ENCODE results near the gene TACR1. TPM values are rescaled to one million over a fixed set of nuclear protein-coding genes. Genes with fewer than 3 reads are reported as not detected.

Gene TACR1
- total RNA-seq, 1 experiment from 2014 or later: not detected

- TF ChIP-seq POLR2AphosphoS5 (IDR thresholded peaks at IDR 0.05; ENCODE audit: low read depth, low read length) (no peak), ZNF274 (IDR thresholded peaks at IDR 0.05; ENCODE audit: low read depth, low read length) (no peak), EZH2 (IDR thresholded peaks at IDR 0.05) (no peak), SIN3A (IDR thresholded peaks at IDR 0.05; ENCODE audit: low read depth) (no peak), ATF3 (IDR thresholded peaks at IDR 0.05) (no peak)
These were observed 156.5 kb downstream of the TACR1 start (continued) for GRCh38 chr2:75042823-75043222.

GRCh38 chr2:75041731-75042600 lies 157.4 kb downstream of the TACR1 start:
- no peak for TF ChIP-seq SRF (IDR thresholded peaks at IDR 0.05; ENCODE audit: low read depth)
- TF ChIP-seq JUND (IDR thresholded peaks at IDR 0.05): no peak
- TF ChIP-seq SP1 (IDR thresholded peaks at IDR 0.05; ENCODE audit: low read depth): no peak
- TF ChIP-seq EZH2phosphoT487 (IDR thresholded peaks at IDR 0.05; ENCODE audit: borderline replicate concordance): no peak
- no peak for TF ChIP-seq CBX3 (IDR thresholded peaks at IDR 0.05; ENCODE audit: low read depth)
- TF ChIP-seq ZNF274 (IDR thresholded peaks at IDR 0.05; ENCODE audit: low read depth, low read length): no peak
- no peak for TF ChIP-seq TCF7L2 (IDR thresholded peaks at IDR 0.05; ENCODE audit: borderline replicate concordance, extremely low read depth, insufficient read depth, insufficient read length)
- no peak for TF ChIP-seq CEBPB (IDR thresholded peaks at IDR 0.05; ENCODE audit: low read depth)
- no peak for TF ChIP-seq ATF3 (IDR thresholded peaks at IDR 0.05)
- TF ChIP-seq MAX (IDR thresholded peaks at IDR 0.05): no peak
- no peak for TF ChIP-seq ELF1 (IDR thresholded peaks at IDR 0.05; ENCODE audit: borderline replicate concordance, low read depth)
- intact Hi-C loops (cut with micrococcal nuclease): no loop called here

More at GRCh38 chr2:75041731-75042600, 157.4 kb downstream of the TACR1 start:
- ChIA-PET RAD21 (ENCODE audit: low non-redundant PET in 1 of 2, low total read pairs in 2 of 2, uncharacterized antibody in 2 of 2, unreplicated experiment in 2 of 2) (no interaction called here), POLR2A (no interaction called here), CTCF (no interaction called here)
- H3K9ac ChIP-seq (ENCODE audit: low read length): no peak overlapping the region
- H3K4me1 ChIP-seq (ENCODE audit: control insufficient read depth in 1 of 2, insufficient read depth in 2 of 2, low read length in 2 of 2): peaks cover 0 to 3% of the 10 kb centered on the region in 2 experiments; a peak in 1 of 4 replicates
- no peaks in the 10 kb centered on the region for H3K79me2 ChIP-seq (ENCODE audit: insufficient read depth, low read length)
- no peak overlapping the region for H3K27ac ChIP-seq (ENCODE audit: low read depth, low read length)
- no TSS peak for BruUV-seq (replicated peaks)
- no peaks in the 10 kb centered on the region for H3K36me3 ChIP-seq (ENCODE audit: control insufficient read depth in 1 of 2, insufficient read depth in 2 of 2, low read length in 2 of 2)
- H2AFZ ChIP-seq (ENCODE audit: low read depth, low read length, poor library complexity, severe bottlenecking): no peak overlapping the region
- peaks cover 22% of the 10 kb centered on the region for H3K27me3 ChIP-seq (ENCODE audit: insufficient read depth, low read length)
- no peak for ATAC-seq
- no peak for DNase-seq (ENCODE audit: low read depth, low spot score)
- H3K9me3 ChIP-seq (ENCODE audit: control insufficient read depth in 1 of 2, insufficient read depth in 1 of 2, low read depth in 1 of 2, low read length in 2 of 2): no peaks in the 10 kb centered on the region
- H4K20me1 ChIP-seq (ENCODE audit: insufficient read depth): no peaks in the 10 kb centered on the region
- no peaks in the 10 kb centered on the region; the same call in 1 of the 2 replicates for H3K9me2 ChIP-seq (ENCODE audit: insufficient read depth)
- no peak overlapping the region for H3K4me3 ChIP-seq (replicated peaks in 1 of 2; ENCODE audit: low read depth in 1 of 2, low read length in 2 of 2)
- no peak overlapping the region for H3K4me2 ChIP-seq (ENCODE audit: low read length)

Measured in HCT116 (cell line).